K562 (cell line): Measurements from ENCODE around the gene PUS7L. TPM values are rescaled to one million over a fixed set of nuclear protein-coding genes. Genes with fewer than 3 reads are reported as not detected.

Experiments
- polyA plus RNA-seq, 8 experiments: library from polyadenylated mRNA; depleted of rRNA in 4 of 8; stranded (reverse) in 5 of 8; unstranded in 3 of 8; fragments of >200 nt; fragmentation: Nextera tagmentation in 2 of 8; fragmentation: Illumina TruSeq in 1 of 8; extraction: Ambion mirVana in 2 of 8; extraction: Trizol in 1 of 8; gene quantifications; 2 replicates each; pipeline versions ENCODE4 v1.2.1 to v1.2.3, GENCODE V29; 2011 to 2014; ENCODE audit warnings: inconsistent platforms in 1 of 8, missing spikeins in 1 of 8
- total RNA-seq, 7 experiments: library from RNA; depleted of rRNA in 6 of 7; stranded (reverse); fragments of >200 nt in 6 of 7; fragmentation: Illumina TruSeq in 2 of 7; extraction: Trizol in 2 of 7; gene quantifications; 2 replicates each; pipeline versions ENCODE4 v1.2.1 to v1.2.3, GENCODE V29; 2011 to 2021; ENCODE audit warnings: low replicate concordance in 1 of 7
- TF ChIP-seq, protein P1 (sequence below): fragments of 250-450 bp; sonication (Bioruptor Pico); IDR thresholded peaks from 2 replicates; pipeline ENCODE4 v1.5.0; 2020; ENCODE audit warnings: mild to moderate bottlenecking, borderline replicate concordance
- TF ChIP-seq, protein P2 (sequence below), 2 experiments: fragments of 450-650 bp; IDR thresholded peaks; 2 replicates each; pipeline ENCODE4 v1.6.1; 2016; ENCODE audit warnings: mild to moderate bottlenecking in 2 of 2, borderline replicate concordance in 1 of 2, low read depth in 1 of 2, moderate library complexity in 1 of 2

The PUS7L gene
- total and polyA plus RNA-seq, 9 of the 15 experiments (the other 6 are each of a cell fraction or from before 2014, with no cell fraction given) = 10.8 to 53.3 (median 25.2) TPM

DNA sequence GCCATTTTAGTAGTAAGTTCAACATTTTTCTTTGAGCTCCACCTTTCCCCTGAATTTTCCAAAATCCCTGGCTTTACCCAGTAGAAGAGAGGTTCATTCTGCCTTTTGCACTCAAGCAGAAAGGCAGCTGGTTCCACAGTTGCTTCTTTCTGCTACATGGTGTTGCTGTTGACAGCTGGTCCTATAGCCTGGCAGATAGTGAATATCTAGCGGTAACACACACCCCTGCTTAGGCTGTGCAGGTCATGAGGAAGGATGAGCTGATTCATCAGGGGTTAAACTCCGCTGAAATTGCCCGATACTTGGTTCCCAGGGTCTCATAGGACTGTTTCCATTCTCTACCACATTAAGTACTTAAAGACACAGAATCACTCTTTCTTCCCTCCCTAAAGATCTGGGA, 62.4 kb downstream of the PUS7L start (continued):
- TF ChIP-seq, protein P1, sequence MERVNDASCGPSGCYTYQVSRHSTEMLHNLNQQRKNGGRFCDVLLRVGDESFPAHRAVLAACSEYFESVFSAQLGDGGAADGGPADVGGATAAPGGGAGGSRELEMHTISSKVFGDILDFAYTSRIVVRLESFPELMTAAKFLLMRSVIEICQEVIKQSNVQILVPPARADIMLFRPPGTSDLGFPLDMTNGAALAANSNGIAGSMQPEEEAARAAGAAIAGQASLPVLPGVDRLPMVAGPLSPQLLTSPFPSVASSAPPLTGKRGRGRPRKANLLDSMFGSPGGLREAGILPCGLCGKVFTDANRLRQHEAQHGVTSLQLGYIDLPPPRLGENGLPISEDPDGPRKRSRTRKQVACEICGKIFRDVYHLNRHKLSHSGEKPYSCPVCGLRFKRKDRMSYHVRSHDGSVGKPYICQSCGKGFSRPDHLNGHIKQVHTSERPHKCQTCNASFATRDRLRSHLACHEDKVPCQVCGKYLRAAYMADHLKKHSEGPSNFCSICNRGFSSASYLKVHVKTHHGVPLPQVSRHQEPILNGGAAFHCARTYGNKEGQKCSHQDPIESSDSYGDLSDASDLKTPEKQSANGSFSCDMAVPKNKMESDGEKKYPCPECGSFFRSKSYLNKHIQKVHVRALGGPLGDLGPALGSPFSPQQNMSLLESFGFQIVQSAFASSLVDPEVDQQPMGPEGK (CRISPR knock-in tag) = no peak
- TF ChIP-seq, protein P2, sequence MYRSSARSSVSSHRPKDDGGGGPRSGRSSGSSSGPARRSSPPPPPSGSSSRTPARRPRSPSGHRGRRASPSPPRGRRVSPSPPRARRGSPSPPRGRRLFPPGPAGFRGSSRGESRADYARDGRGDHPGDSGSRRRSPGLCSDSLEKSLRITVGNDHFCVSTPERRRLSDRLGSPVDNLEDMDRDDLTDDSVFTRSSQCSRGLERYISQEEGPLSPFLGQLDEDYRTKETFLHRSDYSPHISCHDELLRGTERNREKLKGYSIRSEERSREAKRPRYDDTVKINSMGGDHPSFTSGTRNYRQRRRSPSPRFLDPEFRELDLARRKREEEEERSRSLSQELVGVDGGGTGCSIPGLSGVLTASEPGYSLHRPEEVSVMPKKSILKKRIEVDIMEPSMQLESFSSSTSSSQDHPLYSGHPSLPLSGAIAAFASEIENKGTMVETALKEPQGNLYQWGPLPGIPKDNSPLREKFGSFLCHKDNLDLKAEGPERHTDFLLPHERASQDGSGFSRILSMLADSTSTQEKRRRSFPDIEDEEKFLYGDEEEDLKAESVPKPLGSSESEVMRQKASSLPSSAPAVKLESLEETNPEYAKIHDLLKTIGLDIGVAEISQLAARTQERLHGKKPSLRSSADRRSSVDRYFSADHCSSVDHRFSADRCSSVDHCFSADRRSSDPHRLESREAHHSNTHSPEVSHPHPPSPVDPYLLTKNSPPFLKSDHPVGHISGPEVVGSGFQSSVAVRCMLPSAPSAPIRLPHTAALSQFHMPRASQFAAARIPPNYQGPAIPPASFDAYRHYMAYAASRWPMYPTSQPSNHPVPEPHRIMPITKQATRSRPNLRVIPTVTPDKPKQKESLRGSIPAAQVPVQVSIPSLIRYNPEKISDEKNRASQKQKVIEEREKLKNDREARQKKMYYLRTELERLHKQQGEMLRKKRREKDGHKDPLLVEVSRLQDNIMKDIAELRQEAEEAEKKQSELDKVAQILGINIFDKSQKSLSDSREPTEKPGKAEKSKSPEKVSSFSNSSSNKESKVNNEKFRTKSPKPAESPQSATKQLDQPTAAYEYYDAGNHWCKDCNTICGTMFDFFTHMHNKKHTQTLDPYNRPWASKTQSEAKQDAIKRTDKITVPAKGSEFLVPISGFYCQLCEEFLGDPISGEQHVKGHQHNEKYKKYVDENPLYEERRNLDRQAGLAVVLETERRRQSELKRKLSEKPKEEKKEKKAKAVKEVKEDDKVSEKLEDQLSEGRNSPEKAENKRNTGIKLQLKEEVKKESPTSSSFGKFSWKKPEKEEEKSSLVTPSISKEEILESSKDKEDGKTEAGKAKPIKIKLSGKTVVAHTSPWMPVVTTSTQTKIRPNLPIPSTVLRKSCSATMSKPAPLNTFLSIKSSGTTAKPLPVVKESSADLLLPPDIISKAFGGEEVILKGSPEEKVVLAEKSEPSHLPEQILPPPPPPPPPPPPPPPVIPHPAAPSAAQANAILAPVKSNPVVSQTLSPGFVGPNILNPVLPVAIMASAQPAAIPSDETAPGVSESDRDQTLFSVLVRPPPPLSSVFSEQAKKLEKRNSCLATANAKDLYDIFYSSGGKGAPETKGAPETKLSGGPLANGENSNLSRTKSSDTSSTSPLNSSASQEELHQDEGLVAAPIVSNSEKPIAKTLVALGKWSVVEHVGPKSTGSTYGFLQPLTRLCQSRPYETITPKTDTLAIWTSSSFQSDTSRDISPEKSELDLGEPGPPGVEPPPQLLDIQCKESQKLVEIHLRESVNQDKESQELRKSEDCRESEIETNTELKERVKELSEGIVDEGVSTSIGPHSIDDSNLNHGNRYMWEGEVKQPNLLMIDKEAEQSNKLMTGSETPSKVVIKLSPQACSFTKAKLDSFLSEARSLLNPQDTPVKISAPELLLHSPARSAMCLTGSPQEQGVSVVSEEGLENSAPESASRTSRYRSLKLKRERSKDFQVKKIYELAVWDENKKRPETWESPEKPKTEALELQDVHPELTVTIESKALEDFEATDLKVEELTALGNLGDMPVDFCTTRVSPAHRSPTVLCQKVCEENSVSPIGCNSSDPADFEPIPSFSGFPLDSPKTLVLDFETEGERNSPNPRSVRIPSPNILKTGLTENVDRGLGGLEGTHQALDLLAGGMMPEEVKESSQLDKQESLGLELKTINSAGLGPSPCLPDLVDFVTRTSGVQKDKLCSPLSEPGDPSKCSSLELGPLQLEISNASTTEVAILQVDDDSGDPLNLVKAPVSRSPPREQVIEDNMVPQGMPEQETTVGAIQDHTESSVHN (IDR thresholded peaks at IDR 0.05; ENCODE audit: borderline replicate concordance in 1 of 2, low read depth in 1 of 2) = no peak
